HEK293 (cell line): ENCODE results near the gene SLC37A3.

Source experiments
- CTCF ChIA-PET: fragments of 350-600 bp; formaldehyde crosslinking; extraction: SDS; loops from one replicate; lab custom pipeline; 2021; ENCODE audit warnings: antibody characterized with exemption; lab: Yijun Ruan, JAX
- POLR2A ChIA-PET: fragments of 300-600 bp; formaldehyde crosslinking; extraction: SDS; loops from one replicate; lab custom pipeline; 2020; ENCODE audit warnings: antibody characterized with exemption, inconsistent platforms; lab: Yijun Ruan, JAX
- H3K27ac ChIP-seq: fragments of 200-500 bp; sonication (Bioruptor generic); 2 replicates; pipeline ENCODE4 v1.5.1; 2014; ENCODE audit warnings: low read depth, low read length, control low read depth, inconsistent platforms; ENCODE audit errors: extremely low read depth
- H3K36me3 ChIP-seq, 2 experiments: fragments of 200-500 bp in 1 of 2; sonication (Bioruptor generic) in 1 of 2; 1 replicate in 1 of 2; 2 replicates in 1 of 2; pipeline ENCODE4 v1.5.1; 2014 to 2017; ENCODE audit warnings: inconsistent platforms in 2 of 2, low read length in 2 of 2; ENCODE audit not compliant: control insufficient read depth in 2 of 2, insufficient read depth in 1 of 2
- H3K4me1 ChIP-seq: fragments of 200-500 bp; sonication (Bioruptor generic); 2 replicates; pipeline ENCODE4 v1.5.1; 2014; ENCODE audit warnings: mild to moderate bottlenecking, low read length, inconsistent platforms; ENCODE audit not compliant: control insufficient read depth, insufficient read depth
- H3K4me3 ChIP-seq: 2 replicates; pipeline ENCODE4 v1.5.1; 2011; ENCODE audit warnings: low read depth, mild to moderate bottlenecking, control low read depth, low read length, moderate library complexity
- H3K9me3 ChIP-seq: fragments of 200-500 bp; sonication (Bioruptor generic); 2 replicates; pipeline ENCODE4 v1.5.1; 2014; ENCODE audit warnings: low read depth, low read length, inconsistent platforms; ENCODE audit not compliant: control insufficient read depth, insufficient read depth
- AEBP2 ChIP-seq: fragments of 450-650 bp; formaldehyde crosslinking; IDR thresholded peaks from 2 replicates; pipeline ENCODE4 v1.5.1; 2016; ENCODE audit warnings: missing biosample characterization, missing genetic modification characterization, borderline replicate concordance
- HOXC10 ChIP-seq: sonication (generic); formaldehyde crosslinking; IDR thresholded peaks from 2 replicates; pipeline ENCODE4 v1.8.1; 2023; ENCODE audit warnings: mild to moderate bottlenecking, missing genetic modification reagents
- KLF10 ChIP-seq: fragments of 450-650 bp; IDR thresholded peaks from 2 replicates; pipeline ENCODE4 v1.5.1; 2018; ENCODE audit warnings: missing biosample characterization, mild to moderate bottlenecking, missing genetic modification characterization
- KLF16 ChIP-seq: fragments of 450-650 bp; formaldehyde crosslinking; IDR thresholded peaks from 2 replicates; pipeline ENCODE4 v1.5.1; 2017; ENCODE audit warnings: missing biosample characterization, missing genetic modification characterization
- PRDM1 ChIP-seq: fragments of 450-650 bp; formaldehyde crosslinking; IDR thresholded peaks from 2 replicates; pipeline ENCODE4; 2016; ENCODE audit warnings: missing biosample characterization, missing genetic modification characterization
- SP7 ChIP-seq: fragments of 450-650 bp; formaldehyde crosslinking; IDR thresholded peaks from 2 replicates; pipeline ENCODE4 v1.5.1; 2016; ENCODE audit warnings: missing biosample characterization, missing genetic modification characterization
- ZBTB8A ChIP-seq: fragments of 450-650 bp; formaldehyde crosslinking; IDR thresholded peaks from 2 replicates; pipeline ENCODE4 v1.5.1; 2016; ENCODE audit warnings: missing biosample characterization, missing genetic modification characterization
- ZFP41 ChIP-seq: fragments of 450-650 bp; formaldehyde crosslinking; IDR thresholded peaks from 2 replicates; pipeline ENCODE4 v1.5.1; 2016; ENCODE audit warnings: missing biosample characterization, missing genetic modification characterization, borderline replicate concordance
- ZNF10 ChIP-seq: fragments of 450-650 bp; formaldehyde crosslinking; IDR thresholded peaks from 2 replicates; pipeline ENCODE4 v1.5.1; 2017; ENCODE audit warnings: missing biosample characterization, missing genetic modification characterization
- ZNF140 ChIP-seq: fragments of 450-650 bp; formaldehyde crosslinking; IDR thresholded peaks from 2 replicates; pipeline ENCODE4 v1.5.1; 2016; ENCODE audit warnings: missing biosample characterization, missing genetic modification characterization
- ZNF155 ChIP-seq: fragments of 450-650 bp; formaldehyde crosslinking; IDR thresholded peaks from 2 replicates; pipeline ENCODE4 v1.5.1; 2016; ENCODE audit warnings: missing biosample characterization, missing genetic modification characterization
- ZNF335 ChIP-seq: fragments of 450-650 bp; formaldehyde crosslinking; conservative IDR thresholded peaks from 2 replicates; pipeline ENCODE4 v1.5.1; 2016; ENCODE audit warnings: missing biosample characterization, missing genetic modification characterization
- ZNF341 ChIP-seq: fragments of 450-650 bp; formaldehyde crosslinking; IDR thresholded peaks from 2 replicates; pipeline ENCODE4; 2016; ENCODE audit warnings: low read depth, missing biosample characterization, missing genetic modification characterization
- ZNF350 ChIP-seq: fragments of 450-650 bp; formaldehyde crosslinking; IDR thresholded peaks from 2 replicates; pipeline ENCODE4 v1.5.0; 2017; ENCODE audit warnings: missing biosample characterization, mild to moderate bottlenecking, missing genetic modification characterization
- ZNF37A ChIP-seq: fragments of 450-650 bp; IDR thresholded peaks from 2 replicates; pipeline ENCODE4 v1.5.1; 2018; ENCODE audit warnings: missing biosample characterization, missing genetic modification characterization
- ZNF404 ChIP-seq: fragments of 450-650 bp; formaldehyde crosslinking; IDR thresholded peaks from 2 replicates; pipeline ENCODE4 v1.5.1; 2017; ENCODE audit warnings: missing biosample characterization, missing genetic modification characterization
- ZNF423 ChIP-seq: fragments of 450-650 bp; formaldehyde crosslinking; IDR thresholded peaks from 2 replicates; pipeline ENCODE4 v1.5.1; 2016; ENCODE audit warnings: missing biosample characterization, missing genetic modification characterization
- ZNF510 ChIP-seq: fragments of 450-650 bp; formaldehyde crosslinking; IDR thresholded peaks from 2 replicates; pipeline ENCODE4 v1.5.1; 2018; ENCODE audit warnings: mild to moderate bottlenecking, missing genetic modification characterization, missing biosample characterization; ENCODE audit not compliant: insufficient replicate concordance
- ZNF549 ChIP-seq: fragments of 450-650 bp; IDR thresholded peaks from 2 replicates; pipeline ENCODE4 v1.5.1; 2018; ENCODE audit warnings: missing biosample characterization, missing genetic modification characterization, mild to moderate bottlenecking, inconsistent platforms, moderate library complexity
- ZNF571 ChIP-seq: fragments of 450-650 bp; formaldehyde crosslinking; IDR thresholded peaks from 2 replicates; pipeline ENCODE4 v1.5.0; 2017; ENCODE audit warnings: missing biosample characterization, missing genetic modification characterization
- ZNF585B ChIP-seq: fragments of 450-650 bp; formaldehyde crosslinking; IDR thresholded peaks from 2 replicates; pipeline ENCODE4 v1.5.1; 2016; ENCODE audit warnings: missing biosample characterization, missing genetic modification characterization
- ZNF621 ChIP-seq: fragments of 450-650 bp; formaldehyde crosslinking; IDR thresholded peaks from 2 replicates; pipeline ENCODE4 v1.5.1; 2017; ENCODE audit warnings: missing biosample characterization, missing genetic modification characterization
- ZNF626 ChIP-seq: fragments of 450-650 bp; sonication (Bioruptor Pico); formaldehyde crosslinking; IDR thresholded peaks from 2 replicates; pipeline ENCODE4 v1.5.1; 2018; ENCODE audit warnings: missing biosample characterization, missing genetic modification characterization, inconsistent platforms
- ZNF664 ChIP-seq: fragments of 450-650 bp; formaldehyde crosslinking; IDR thresholded peaks from 2 replicates; pipeline ENCODE4 v1.5.1; 2016; ENCODE audit warnings: missing biosample characterization, missing genetic modification characterization
- ZNF701 ChIP-seq: fragments of 450-650 bp; formaldehyde crosslinking; IDR thresholded peaks from 2 replicates; pipeline ENCODE4 v1.5.1; 2016; ENCODE audit warnings: missing biosample characterization, missing genetic modification characterization
- ZNF707 ChIP-seq: fragments of 450-650 bp; formaldehyde crosslinking; IDR thresholded peaks from 2 replicates; pipeline ENCODE4 v1.5.1; 2016; ENCODE audit warnings: missing biosample characterization, missing genetic modification characterization
- ZNF768 ChIP-seq: fragments of 450-650 bp; formaldehyde crosslinking; IDR thresholded peaks from 2 replicates; pipeline ENCODE4 v1.5.1; 2018; ENCODE audit warnings: missing biosample characterization, mild to moderate bottlenecking, missing genetic modification characterization
- ZNF776 ChIP-seq: fragments of 450-650 bp; formaldehyde crosslinking; IDR thresholded peaks from 2 replicates; pipeline ENCODE4 v1.5.0; 2017; ENCODE audit warnings: missing biosample characterization, missing genetic modification characterization, borderline replicate concordance
- ZSCAN16 ChIP-seq: fragments of 450-650 bp; formaldehyde crosslinking; IDR thresholded peaks from 2 replicates; pipeline ENCODE4 v1.5.1; 2016; ENCODE audit warnings: missing biosample characterization, missing genetic modification characterization
- ZSCAN18 ChIP-seq: fragments of 450-650 bp; formaldehyde crosslinking; IDR thresholded peaks from 2 replicates; pipeline ENCODE4 v1.5.1; 2016; ENCODE audit warnings: missing biosample characterization, missing genetic modification characterization
- TF ChIP-seq, protein P1 (sequence below): IDR thresholded peaks from 2 replicates; pipeline ENCODE4 v1.6.1; 2011; ENCODE audit warnings: mild to moderate bottlenecking, low read depth, low read length, borderline replicate concordance
- TF ChIP-seq, protein P2 (sequence below): sonication (generic); formaldehyde crosslinking; IDR thresholded peaks from 2 replicates; pipeline ENCODE4 v1.8.1; 2022; ENCODE audit warnings: mild to moderate bottlenecking, moderate library complexity, missing genetic modification reagents

Gene SLC37A3

DNA sequence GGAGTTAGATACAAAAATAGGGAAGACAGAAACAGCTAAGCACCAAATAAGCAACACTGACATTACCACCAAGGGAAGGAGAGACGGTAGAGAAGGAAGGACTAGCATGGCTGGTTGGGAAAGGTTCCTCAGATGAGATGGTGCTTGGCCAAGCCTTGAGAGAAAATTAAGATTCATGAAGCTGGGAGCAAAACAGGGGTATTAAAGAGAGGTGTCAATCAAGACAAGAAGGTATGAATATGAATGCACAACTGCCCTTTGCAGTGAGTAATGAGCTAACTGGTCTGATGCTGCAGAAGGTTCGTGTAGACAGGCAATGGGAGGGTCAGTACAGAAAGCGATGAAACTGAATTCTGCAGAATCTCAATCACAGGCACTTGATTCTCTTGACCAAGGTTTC is 67.7 kb downstream of the SLC37A3 start:
- H3K4me3 ChIP-seq, result no peak overlapping the region
- TF ChIP-seq, protein P1, sequence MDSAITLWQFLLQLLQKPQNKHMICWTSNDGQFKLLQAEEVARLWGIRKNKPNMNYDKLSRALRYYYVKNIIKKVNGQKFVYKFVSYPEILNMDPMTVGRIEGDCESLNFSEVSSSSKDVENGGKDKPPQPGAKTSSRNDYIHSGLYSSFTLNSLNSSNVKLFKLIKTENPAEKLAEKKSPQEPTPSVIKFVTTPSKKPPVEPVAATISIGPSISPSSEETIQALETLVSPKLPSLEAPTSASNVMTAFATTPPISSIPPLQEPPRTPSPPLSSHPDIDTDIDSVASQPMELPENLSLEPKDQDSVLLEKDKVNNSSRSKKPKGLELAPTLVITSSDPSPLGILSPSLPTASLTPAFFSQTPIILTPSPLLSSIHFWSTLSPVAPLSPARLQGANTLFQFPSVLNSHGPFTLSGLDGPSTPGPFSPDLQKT, result no peak
- TF ChIP-seq AEBP2 (tag by site-specific recombination) (no peak), ZSCAN16 (tag by site-specific recombination) (no peak), ZNF140 (tag by site-specific recombination) (no peak), ZFP41 (tag by site-specific recombination) (no peak), ZSCAN18 (tag by site-specific recombination) (no peak), ZNF335 (tag by site-specific recombination) (no peak), ZNF664 (tag by site-specific recombination) (no peak), ZNF549 (no peak), ZNF621 (no peak), ZNF707 (tag by site-specific recombination) (no peak), ZNF510 (tag by site-specific recombination) (no peak), ZNF585B (no peak), KLF16 (tag by site-specific recombination) (no peak), ZNF37A (tag by site-specific recombination) (no peak)
- TF ChIP-seq, protein P2, sequence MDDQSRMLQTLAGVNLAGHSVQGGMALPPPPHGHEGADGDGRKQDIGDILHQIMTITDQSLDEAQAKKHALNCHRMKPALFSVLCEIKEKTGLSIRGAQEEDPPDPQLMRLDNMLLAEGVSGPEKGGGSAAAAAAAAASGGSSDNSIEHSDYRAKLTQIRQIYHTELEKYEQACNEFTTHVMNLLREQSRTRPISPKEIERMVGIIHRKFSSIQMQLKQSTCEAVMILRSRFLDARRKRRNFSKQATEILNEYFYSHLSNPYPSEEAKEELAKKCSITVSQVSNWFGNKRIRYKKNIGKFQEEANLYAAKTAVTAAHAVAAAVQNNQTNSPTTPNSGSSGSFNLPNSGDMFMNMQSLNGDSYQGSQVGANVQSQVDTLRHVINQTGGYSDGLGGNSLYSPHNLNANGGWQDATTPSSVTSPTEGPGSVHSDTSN (CRISPR knock-in tag), result no peak
- ChIA-PET POLR2A (interaction anchor here (0.6 kb wide), 1 partner anchor 365 kb away, joined by 4 read pairs; no protein-coding TSS in a partner anchor), CTCF (interaction anchor here (0.6 to 0.7 kb wide), 2 partner anchors 81 to 92 kb away, joined by 3 to 6 read pairs; no protein-coding TSS in a partner anchor)
- H3K36me3 ChIP-seq, result peaks cover 0 to 24% of the 10 kb centered on the region in 2 experiments; a peak in 2 of 3 replicates
- H3K4me1 ChIP-seq, result no peaks in the 10 kb centered on the region
- no peaks in the 10 kb centered on the region for H3K9me3 ChIP-seq
- H3K27ac ChIP-seq, result no peak overlapping the region

DNA sequence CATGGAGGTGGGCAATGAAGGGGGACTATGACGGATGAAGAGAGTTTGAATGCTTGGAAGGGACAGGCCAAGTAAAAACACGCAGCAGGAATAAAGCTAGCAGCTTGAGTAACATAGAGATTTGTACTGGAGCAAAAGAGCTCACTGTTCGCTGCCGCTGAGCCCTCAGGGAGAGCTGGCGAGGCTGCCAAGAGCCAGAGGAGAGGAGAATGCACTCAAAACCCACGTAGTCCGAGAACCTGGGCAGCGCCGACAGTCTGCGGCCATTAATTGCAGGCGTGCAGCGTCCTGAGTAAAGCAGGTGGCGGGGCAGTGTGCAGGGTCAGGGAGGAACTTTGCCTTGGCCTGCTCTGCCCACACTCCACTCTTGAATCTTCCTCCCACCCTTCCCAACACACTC is 68.2 kb downstream of the SLC37A3 start:
- H3K36me3 ChIP-seq, result peaks cover 0 to 20% of the 10 kb centered on the region in 2 experiments; a peak in 2 of 3 replicates
- POLR2A ChIA-PET, result no interaction called here
- H3K4me1 ChIP-seq, result no peaks in the 10 kb centered on the region
- H3K27ac ChIP-seq, result no peak overlapping the region
- TF ChIP-seq ZNF423 (tag by site-specific recombination) (no peak), PRDM1 (tag by site-specific recombination) (no peak), ZNF768 (tag by site-specific recombination) (no peak), ZNF10 (tag by site-specific recombination) (no peak), ZNF404 (tag by site-specific recombination) (no peak), SP7 (no peak), ZNF626 (tag by site-specific recombination) (no peak), ZNF350 (tag by site-specific recombination) (no peak), ZNF155 (no peak), ZNF571 (tag by site-specific recombination) (no peak), HOXC10 (CRISPR knock-in tag) (no peak), ZNF701 (tag by site-specific recombination) (no peak), ZNF776 (no peak), ZNF341 (tag by site-specific recombination) (no peak), ZBTB8A (tag by site-specific recombination) (no peak), KLF10 (tag by site-specific recombination) (no peak)
- CTCF ChIA-PET, result interaction anchor here (0.6 kb wide), 1 partner anchor 92 kb away, joined by 6 read pairs; no protein-coding TSS in a partner anchor
- no peaks in the 10 kb centered on the region for H3K9me3 ChIP-seq
- H3K4me3 ChIP-seq, result no peak overlapping the region
